B cell (primary cell): ENCODE data around the gene PODXL. TPM values are rescaled to one million over a fixed set of nuclear protein-coding genes. Genes with fewer than 3 reads are reported as not detected.
A peak's percentile ranks its signal among the peaks of the same experiment; 100 is the strongest.

Source experiments
- ATAC-seq: fragments of 200-7000 bp; cut with Tn5 transposase; one replicate; pipeline ENCODE4 v1.10.0; 2021; ENCODE audit warnings: low read depth, mild to moderate bottlenecking, moderate number of reproducible peaks, moderate library complexity
- CTCF ChIA-PET: fragments of 350-600 bp; sonication (Branson Sonifier 250); formaldehyde crosslinking; loops from one replicate; lab custom pipeline; 2021; ENCODE audit warnings: antibody characterized with exemption, inconsistent platforms; lab: Charles Lee
- POLR2A ChIA-PET: fragments of 350-600 bp; sonication (Branson Sonifier 250); formaldehyde crosslinking; loops from one replicate; lab custom pipeline; 2021; ENCODE audit warnings: antibody characterized with exemption; lab: Charles Lee
- DNase-seq: peaks from one replicate; pipeline ENCODE4 v3.0.0; 2013
- H2AFZ ChIP-seq: 2 replicates; pipeline ENCODE4 v1.6.1; 2012; ENCODE audit warnings: mild to moderate bottlenecking, low read depth, low read length; ENCODE audit not compliant: insufficient read depth, poor library complexity, severe bottlenecking
- H3K27ac ChIP-seq, 2 donors: 1 replicate in 1 of 2; 2 replicates in 1 of 2; pipeline ENCODE4 v1.5.1; 2012 to 2013; ENCODE audit warnings: low read length in 2 of 2, mild to moderate bottlenecking in 2 of 2, moderate library complexity in 1 of 2
- H3K27me3 ChIP-seq, 4 experiments: fragments of 200-600 bp in 1 of 4; sonication (generic) in 1 of 4; replicated peaks in 1 of 4; 1 replicate in 2 of 4; 2 replicates in 2 of 4; pipeline versions ENCODE4 v1.6.1 to v1.7.0; 2013 to 2016; ENCODE audit warnings: low read length in 3 of 4, mild to moderate bottlenecking in 2 of 4, mixed read lengths in 1 of 4, moderate library complexity in 1 of 4; ENCODE audit not compliant: insufficient read depth in 4 of 4, control insufficient read depth in 3 of 4; ENCODE audit errors: control extremely low read depth in 1 of 4
- H3K36me3 ChIP-seq, 2 experiments: replicated peaks in 1 of 2; 1 replicate in 1 of 2; 2 replicates in 1 of 2; pipeline versions ENCODE4 v1.6.1 to v1.7.1; 2013; ENCODE audit warnings: low read length in 1 of 2; ENCODE audit not compliant: insufficient read depth in 2 of 2, control insufficient read depth in 1 of 2; ENCODE audit errors: control extremely low read depth in 1 of 2, extremely low read depth in 1 of 2
- H3K4me1 ChIP-seq, 2 donors: fragments of 200-600 bp in 1 of 2; sonication (generic) in 1 of 2; 1 replicate in 1 of 2; 2 replicates in 1 of 2; pipeline versions ENCODE4 v1.5.1 to v1.6.1; 2013 to 2017; ENCODE audit warnings: low read length in 2 of 2; ENCODE audit not compliant: control insufficient read depth in 2 of 2, insufficient read depth in 2 of 2
- H3K4me2 ChIP-seq: replicated peaks from 2 replicates; pipeline ENCODE3; 2012; ENCODE audit warnings: mild to moderate bottlenecking, low read depth, low read length; ENCODE audit not compliant: poor library complexity, severe bottlenecking
- H3K4me3 ChIP-seq, 5 experiments: fragments of 200-600 bp in 1 of 5; sonication (generic) in 1 of 5; 1 replicate in 3 of 5; 2 replicates in 2 of 5; pipeline versions ENCODE4 v1.5.1 to v1.7.0; 2011 to 2016; ENCODE audit warnings: low read length in 4 of 5, mild to moderate bottlenecking in 4 of 5, low read depth in 2 of 5, control low read depth in 1 of 5, moderate library complexity in 1 of 5; ENCODE audit not compliant: insufficient read depth in 1 of 5; ENCODE audit errors: control extremely low read depth in 1 of 5, extremely low read depth in 1 of 5
- H3K79me2 ChIP-seq: fragments of 200-600 bp; sonication (generic); one replicate; pipeline ENCODE4 v1.6.0; 2016; ENCODE audit warnings: low read length; ENCODE audit not compliant: control insufficient read depth, insufficient read depth
- H3K9ac ChIP-seq: fragments of 200-600 bp; sonication (generic); 2 replicates; pipeline ENCODE4 v1.6.1; 2017; ENCODE audit warnings: mild to moderate bottlenecking, low read length, moderate library complexity
- H3K9me3 ChIP-seq, 3 donors: one replicate each; pipeline versions ENCODE4 v1.6.1 to v1.7.1; 2013; ENCODE audit warnings: low read length in 2 of 3; ENCODE audit not compliant: control insufficient read depth in 2 of 3, insufficient read depth in 1 of 3; ENCODE audit errors: control extremely low read depth in 1 of 3
- H4K20me1 ChIP-seq: 2 replicates; pipeline ENCODE4 v1.6.0; 2012; ENCODE audit warnings: mild to moderate bottlenecking, low read length; ENCODE audit not compliant: insufficient read depth, control insufficient read depth, poor library complexity, severe bottlenecking
- H3K27ac Mint-ChIP-seq: one replicate; pipeline ENCODE4 v1.8.0; 2021; ENCODE audit warnings: mixed read lengths
- H3K27me3 Mint-ChIP-seq: one replicate; pipeline ENCODE4 v1.8.0; 2021; ENCODE audit warnings: mixed read lengths
- H3K4me1 Mint-ChIP-seq: one replicate; pipeline ENCODE4 v1.8.0; 2021; ENCODE audit warnings: mixed read lengths
- H3K4me3 Mint-ChIP-seq: one replicate; pipeline ENCODE4 v1.8.0; 2021; ENCODE audit warnings: mixed read lengths
- H3K9me3 Mint-ChIP-seq: one replicate; pipeline ENCODE4 v1.8.0; 2022; ENCODE audit warnings: mixed read lengths; ENCODE audit not compliant: insufficient read depth
- CTCF ChIP-seq: fragments of 200-600 bp; IDR thresholded peaks from one replicate; pipeline ENCODE4 v1.8.0; 2022; ENCODE audit warnings: antibody characterized with exemption, mild to moderate bottlenecking
- EZH2 ChIP-seq: IDR thresholded peaks from 2 replicates; pipeline ENCODE4 v1.6.1; 2012; ENCODE audit warnings: borderline replicate concordance, low read depth, mild to moderate bottlenecking, moderate library complexity, low read length; ENCODE audit not compliant: insufficient read depth, poor library complexity, severe bottlenecking
- WGBS: methylation state at CpG from one replicate; pipeline ENCODE4 v1.1.5; 2013; ENCODE audit warnings: missing lambda C conversion rate; ENCODE audit not compliant: insufficient coverage; 5-methylcytosine and 5-hydroxymethylcytosine counted together
- intact Hi-C: fragments of 100-400 bp; cut with micrococcal nuclease; formaldehyde crosslinking; loops from one replicate; pipeline ENCODE4 v1.10.0; 2022
- polyA minus RNA-seq: library from RNA; depleted of rRNA, polyadenylated mRNA; stranded (reverse); fragments of >200 nt; gene quantifications from 2 replicates; pipeline ENCODE4 v1.2.3, GENCODE V29; 2012
- polyA plus RNA-seq: library from polyadenylated mRNA; depleted of rRNA; stranded (reverse); fragments of >200 nt; gene quantifications from 2 replicates; pipeline ENCODE4 v1.2.3, GENCODE V29; 2012
- total RNA-seq, 2 donors: library from RNA; stranded (reverse); fragments of 120-200 nt in 1 of 2; gene quantifications; 1 replicate in 1 of 2; 2 replicates in 1 of 2; pipeline versions ENCODE4 v1.2.3 to v1.2.4, GENCODE V29; 2013 to 2022

PODXL gene
- total RNA-seq, result 5.8 and 6.0 TPM in 2 replicates
- total RNA-seq (2013), result 1.7 TPM
- polyA plus RNA-seq, result 0.78 and 1.5 TPM in 2 replicates
- polyA minus RNA-seq, result 0.86 and 1.0 TPM in 2 replicates

DNA sequence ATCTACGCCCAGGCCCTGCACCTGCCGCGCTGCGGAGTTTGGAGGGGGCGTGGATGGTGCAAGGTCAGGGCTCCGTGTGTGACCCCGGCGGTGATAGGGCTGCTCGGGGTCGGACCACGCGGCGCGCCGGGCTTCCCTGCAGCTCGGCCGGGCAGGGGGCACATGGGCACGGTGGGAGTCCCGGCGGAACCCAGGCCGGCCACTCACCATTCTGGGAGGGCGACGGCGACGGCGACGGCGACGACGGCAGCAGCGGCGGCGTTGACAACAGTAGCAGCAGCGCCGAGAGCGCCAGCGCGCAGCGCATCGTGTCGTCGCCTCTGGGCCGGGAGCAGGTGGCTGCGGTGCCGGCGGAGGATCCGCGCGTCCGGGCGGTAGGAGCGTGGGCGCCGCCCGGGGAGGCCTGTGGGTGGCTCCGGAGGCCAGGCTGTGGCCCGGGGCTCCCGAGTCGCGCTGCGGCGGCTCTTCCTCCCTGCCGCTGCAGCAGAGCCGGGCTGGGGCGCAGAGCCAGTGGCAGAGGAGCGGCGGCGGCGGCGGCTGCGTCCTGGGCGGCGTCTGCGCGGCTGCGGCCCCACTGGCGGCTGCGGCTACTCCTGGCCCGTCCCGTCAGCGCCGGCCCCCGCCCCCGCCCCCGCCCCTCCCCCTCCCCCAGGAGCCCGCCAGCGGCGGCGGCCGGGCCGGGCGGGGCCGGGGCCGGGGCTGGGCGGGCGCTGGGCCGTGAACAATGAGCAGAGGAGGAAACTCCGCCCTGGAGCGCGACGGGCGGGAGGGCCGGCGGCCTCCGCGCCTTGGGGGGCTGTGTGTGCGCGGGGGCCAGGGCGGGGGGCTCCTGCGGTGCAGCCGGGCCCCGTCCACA, at the start of gene PODXL:
Gene PODXL, minus strand, starts transcription at position 576 of the 856 bp plus-strand sequence. Its CDS starts 269 bp downstream, at position 307.
- peak within 1 kb of the TSS; percentile 95 for H3K4me2 ChIP-seq
- peaks cover 6% of the 10 kb centered on the region for H4K20me1 ChIP-seq
- H3K27ac ChIP-seq, result no peak within 1 kb of the TSS
- peak within 1 kb of the TSS; percentile 36 to 75 (median 55) for H3K4me3 ChIP-seq
- H3K27me3 ChIP-seq, result peaks cover 0 to 50% (median 20%) of the 10 kb centered on the region in 4 experiments
- intact Hi-C loops, result loop anchor here (1.0 kb wide), 1 partner anchor 98 kb away; no protein-coding TSS in a partner anchor
- Mint-ChIP-seq H3K4me3 (peak within 1 kb of the TSS; percentile 86), H3K27me3 (peaks cover 20% of the 10 kb centered on the region), H3K27ac (peak within 1 kb of the TSS; percentile 2), H3K9me3 (no peaks in the 10 kb centered on the region), H3K4me1 (peaks cover 27% of the 10 kb centered on the region)
- TF ChIP-seq CTCF (no peak), EZH2 (no peak)
- H3K36me3 ChIP-seq, result no peaks in the 10 kb centered on the region
- under 1% methylated on average over 97 of the region's 112 CpGs for WGBS
- ChIA-PET CTCF (no interaction called here), POLR2A (no interaction called here)
- H3K9ac ChIP-seq, result peak within 1 kb of the TSS; percentile 75
- peak; percentile 84 for ATAC-seq
- H3K4me1 ChIP-seq, result peaks cover 29 to 32% of the 10 kb centered on the region in 2 donors
- H3K9me3 ChIP-seq, result no peaks in the 10 kb centered on the region
- H3K79me2 ChIP-seq, result no peaks in the 10 kb centered on the region
- H2AFZ ChIP-seq, result peak within 1 kb of the TSS; percentile 84
- peak; percentile 79 for DNase-seq
